Loucy (cell line): ENCODE data around the gene AGFG1.

Experiments
- CTCF ChIP-seq: fragments of 200-600 bp; sonication (generic); conservative IDR thresholded peaks from 2 replicates; pipeline ENCODE4 v1.5.1; 2014; ENCODE audit warnings: mild to moderate bottlenecking, antibody characterized with exemption, low read length
- EZH2phosphoT487 ChIP-seq: fragments of 200-600 bp; IDR thresholded peaks from 2 replicates; pipeline ENCODE4 v1.6.1; 2018; ENCODE audit warnings: antibody characterized with exemption, mild to moderate bottlenecking, moderate library complexity, borderline replicate concordance

GRCh38 chr2:227479865-227480475 lies 8.0 kb downstream of the AGFG1 start:
- TF ChIP-seq CTCF (peak; percentile 62), EZH2phosphoT487 (no peak)
